Neuronal stem cell (in vitro differentiated cells): ENCODE data around the gene TCF7L2.

ENCODE experiments used
- DNase-seq: peaks from one replicate; pipeline ENCODE4 v3.0.0-alpha.2; 2013; ENCODE audit warnings: low spot score
- H2AFZ ChIP-seq: one replicate; pipeline ENCODE4 v1.6.1; 2013; ENCODE audit warnings: mild to moderate bottlenecking, low read length, inconsistent platforms
- H2AK5ac ChIP-seq: 2 replicates; pipeline ENCODE4 v1.6.1; 2013; ENCODE audit warnings: low read depth, mild to moderate bottlenecking, inconsistent platforms, low read length, moderate library complexity, mixed read lengths
- H2BK120ac ChIP-seq: 2 replicates; pipeline ENCODE4 v1.6.1; 2013; ENCODE audit warnings: low read depth, mild to moderate bottlenecking, inconsistent platforms, low read length, moderate library complexity, mixed read lengths
- H2BK12ac ChIP-seq: one replicate; pipeline ENCODE4 v1.6.1; 2013; ENCODE audit warnings: low read length, inconsistent platforms
- H2BK15ac ChIP-seq: 2 replicates; pipeline ENCODE4 v1.6.1; 2013; ENCODE audit warnings: mild to moderate bottlenecking, low read length, inconsistent platforms, mixed read lengths
- H2BK5ac ChIP-seq: one replicate; pipeline ENCODE4 v1.6.1; 2013; ENCODE audit warnings: inconsistent platforms, mild to moderate bottlenecking, low read length, moderate library complexity
- H3K14ac ChIP-seq: one replicate; pipeline ENCODE4 v1.6.1; 2013; ENCODE audit warnings: low read length, inconsistent platforms
- H3K18ac ChIP-seq: 2 replicates; pipeline ENCODE4 v1.6.1; 2013; ENCODE audit warnings: low read length, inconsistent platforms
- H3K23ac ChIP-seq: 2 replicates; pipeline ENCODE4 v1.6.1; 2013; ENCODE audit warnings: low read depth, mild to moderate bottlenecking, mixed read lengths, low read length, inconsistent platforms; ENCODE audit not compliant: poor library complexity
- H3K27ac ChIP-seq: replicated peaks from 3 replicates; pipeline ENCODE4 v1.5.1; 2013; ENCODE audit warnings: low read length, inconsistent platforms
- H3K27me3 ChIP-seq, 3 experiments: 2 replicates each; pipeline ENCODE4 v1.6.1; 2013; ENCODE audit warnings: low read length in 3 of 3, mild to moderate bottlenecking in 2 of 3, inconsistent platforms in 1 of 3, low read depth in 1 of 3, mixed read lengths in 1 of 3, moderate library complexity in 1 of 3; ENCODE audit not compliant: control insufficient read depth in 3 of 3, insufficient read depth in 3 of 3
- H3K36me3 ChIP-seq, 2 donors: replicated peaks in 1 of 2; 2 replicates each; pipeline ENCODE4 v1.6.1; 2013; ENCODE audit warnings: low read length in 2 of 2; ENCODE audit not compliant: control insufficient read depth in 2 of 2, insufficient read depth in 2 of 2
- H3K4ac ChIP-seq: 2 replicates; pipeline ENCODE4 v1.6.1; 2013; ENCODE audit warnings: inconsistent platforms, mild to moderate bottlenecking, low read length, moderate library complexity
- H3K4me1 ChIP-seq, 2 donors: 1 replicate in 1 of 2; 2 replicates in 1 of 2; pipeline ENCODE4 v1.6.1; 2013; ENCODE audit warnings: low read length in 2 of 2, low read depth in 1 of 2; ENCODE audit not compliant: control insufficient read depth in 2 of 2, insufficient read depth in 1 of 2
- H3K4me2 ChIP-seq: one replicate; pipeline ENCODE4 v1.6.1; 2013; ENCODE audit warnings: mild to moderate bottlenecking, low read length, inconsistent platforms; ENCODE audit not compliant: insufficient read depth, poor library complexity, severe bottlenecking
- H3K4me3 ChIP-seq, 2 donors: 2 replicates each; pipeline ENCODE4 v1.5.1; 2013; ENCODE audit warnings: low read length in 2 of 2, mild to moderate bottlenecking in 2 of 2, inconsistent platforms in 1 of 2, moderate library complexity in 1 of 2
- H3K79me1 ChIP-seq: one replicate; pipeline ENCODE4 v1.6.1; 2013; ENCODE audit warnings: low read depth, mild to moderate bottlenecking, inconsistent platforms, low read length, moderate library complexity
- H3K9ac ChIP-seq: one replicate; pipeline ENCODE4 v1.6.1; 2013; ENCODE audit warnings: mild to moderate bottlenecking, low read depth, low read length, inconsistent platforms; ENCODE audit not compliant: poor library complexity
- H3K9me3 ChIP-seq, 2 donors: replicated peaks in 1 of 2; 2 replicates each; pipeline versions ENCODE3 to v1.6.1; 2013; ENCODE audit warnings: low read length in 2 of 2, mild to moderate bottlenecking in 2 of 2, inconsistent platforms in 1 of 2, low read depth in 1 of 2, mixed read lengths in 1 of 2, moderate library complexity in 1 of 2; ENCODE audit not compliant: control insufficient read depth in 2 of 2, insufficient read depth in 1 of 2
- H4K8ac ChIP-seq: one replicate; pipeline ENCODE4 v1.6.1; 2013; ENCODE audit warnings: low read depth, mild to moderate bottlenecking, inconsistent platforms, low read length, moderate library complexity
- H4K91ac ChIP-seq: one replicate; pipeline ENCODE4 v1.6.1; 2013; ENCODE audit warnings: low read length, low read depth, mild to moderate bottlenecking, inconsistent platforms; ENCODE audit not compliant: poor library complexity
- whole genome bisulfite sequencing, 2 donors: extraction: QIAGEN DNeasy Blood & Tissue Kit; methylation state at CpG; one replicate each; pipeline ENCODE4 v1.1.7; 2013; ENCODE audit warnings: missing lambda C conversion rate in 2 of 2, mixed read lengths in 1 of 2; ENCODE audit not compliant: insufficient read length in 2 of 2, insufficient replicate concordance in 1 of 2; ENCODE audit errors: extremely low coverage in 2 of 2; 5-methylcytosine and 5-hydroxymethylcytosine counted together

The TCF7L2 gene

GRCh38 chr10:112946649-112947048 lies 3.4 kb upstream of the TCF7L2 start:
- WGBS, 2 donors, result no CpG with 5 or more reads among the region's 3 CpGs
- no peaks in the 10 kb centered on the region for H3K9me3 ChIP-seq
- DNase-seq, result no peak
- H3K14ac ChIP-seq, result no peak overlapping the region
- H3K27ac ChIP-seq, result no peak overlapping the region
- no peak overlapping the region for H2BK120ac ChIP-seq
- H2BK15ac ChIP-seq, result peak overlapping the region; percentile 3
- H3K4me1 ChIP-seq, result peaks cover 7% of the 10 kb centered on the region in 2 donors
- no peak overlapping the region for H3K18ac ChIP-seq
- H3K4ac ChIP-seq, result no peak overlapping the region
- no peak overlapping the region for H3K9ac ChIP-seq
- H3K23ac ChIP-seq, result no peak overlapping the region
- H3K79me1 ChIP-seq, result no peaks in the 10 kb centered on the region
- no peak overlapping the region for H4K8ac ChIP-seq
- H3K4me2 ChIP-seq, result no peak overlapping the region
- H3K27me3 ChIP-seq, result no peaks in the 10 kb centered on the region
- no peak overlapping the region for H2BK12ac ChIP-seq
- no peak overlapping the region for H2AFZ ChIP-seq
- H2BK5ac ChIP-seq, result no peak overlapping the region
- no peaks in the 10 kb centered on the region for H3K36me3 ChIP-seq
- H3K4me3 ChIP-seq, result no peak overlapping the region
- H4K91ac ChIP-seq, result no peak overlapping the region
- H2AK5ac ChIP-seq, result no peak overlapping the region

- H2BK5ac ChIP-seq, result no peak overlapping the region
- no CpG with 5 or more reads among the region's 1 CpG for WGBS, 2 donors
Measured at GRCh38 chr10:112948196-112948595, 1.9 kb upstream of the TCF7L2 start.

GRCh38 chr10:112949143-112949823 lies 764 bp upstream of the TCF7L2 start:
- no peak overlapping the region for H3K18ac ChIP-seq
- H3K23ac ChIP-seq, result no peak overlapping the region
- no peak overlapping the region for H2BK120ac ChIP-seq
- no peaks in the 10 kb centered on the region for H3K27me3 ChIP-seq
- no peak overlapping the region for H2BK5ac ChIP-seq
- peaks cover 7 to 11% of the 10 kb centered on the region in 2 donors for H3K4me1 ChIP-seq
- H3K4me2 ChIP-seq, result peak overlapping the region; percentile 22
- no peak overlapping the region for H4K91ac ChIP-seq
- no peak overlapping the region for H2BK12ac ChIP-seq
- H3K4me3 ChIP-seq, result peak overlapping the region in 1 of 2 donors; percentile 42
- H3K9me3 ChIP-seq, result no peaks in the 10 kb centered on the region
- no peak overlapping the region for H3K14ac ChIP-seq
- peak overlapping the region; percentile 74 for H2AFZ ChIP-seq
- H3K79me1 ChIP-seq, result no peaks in the 10 kb centered on the region
- H4K8ac ChIP-seq, result no peak overlapping the region
- no peak overlapping the region for H2BK15ac ChIP-seq
- WGBS, 2 donors, result no CpG with 5 or more reads among the region's 9 CpGs
- DNase-seq, result no peak
- H3K36me3 ChIP-seq, result peaks cover 0 to 8% of the 10 kb centered on the region in 2 donors
- no peak overlapping the region for H3K9ac ChIP-seq
- no peak overlapping the region for H3K4ac ChIP-seq
- peak overlapping the region; percentile 55 for H3K27ac ChIP-seq
- no peak overlapping the region for H2AK5ac ChIP-seq

More at GRCh38 chr10:112948196-112948595, 1.9 kb upstream of the TCF7L2 start:
- no peak overlapping the region for H2BK120ac ChIP-seq
- no peak overlapping the region for H2BK12ac ChIP-seq
- H3K23ac ChIP-seq, result no peak overlapping the region
- H3K4me2 ChIP-seq, result no peak overlapping the region
- no peaks in the 10 kb centered on the region for H3K79me1 ChIP-seq
- no peak overlapping the region for H2BK15ac ChIP-seq
- H3K27ac ChIP-seq, result no peak overlapping the region
- no peak overlapping the region for H3K4ac ChIP-seq
- no peak overlapping the region for H3K18ac ChIP-seq
- H3K27me3 ChIP-seq, result no peaks in the 10 kb centered on the region
- no peak overlapping the region for H4K8ac ChIP-seq
- no peak for DNase-seq
- H3K4me3 ChIP-seq, result no peak overlapping the region
- H3K14ac ChIP-seq, result no peak overlapping the region
- no peak overlapping the region for H2AFZ ChIP-seq
- peaks cover 7% of the 10 kb centered on the region in 2 donors for H3K4me1 ChIP-seq
- no peak overlapping the region for H4K91ac ChIP-seq
- H3K36me3 ChIP-seq, result peaks cover 0 to 5% of the 10 kb centered on the region in 2 donors
- no peak overlapping the region for H3K9ac ChIP-seq
- H2AK5ac ChIP-seq, result no peak overlapping the region
- H3K9me3 ChIP-seq, result no peaks in the 10 kb centered on the region

GRCh38 chr10:112950714-112951358 lies 789 bp downstream of the TCF7L2 start:
- H3K4me3 ChIP-seq, result peak overlapping the region; percentile 62 to 84
- peak overlapping the region; percentile 2 for H2AFZ ChIP-seq
- no peaks in the 10 kb centered on the region for H3K27me3 ChIP-seq
- H2BK120ac ChIP-seq, result peak overlapping the region; percentile 44
- no peak overlapping the region for H3K4ac ChIP-seq
- no peak overlapping the region for H4K91ac ChIP-seq
- peak overlapping the region; percentile 75 for H3K9ac ChIP-seq
- peak overlapping the region; percentile 96 for H2AK5ac ChIP-seq
- no peak overlapping the region for H3K14ac ChIP-seq
- peaks cover 7 to 22% of the 10 kb centered on the region in 2 donors for H3K4me1 ChIP-seq
- H3K23ac ChIP-seq, result no peak overlapping the region
- H3K79me1 ChIP-seq, result no peaks in the 10 kb centered on the region
- no peak overlapping the region for H4K8ac ChIP-seq
- H3K36me3 ChIP-seq, result peaks cover 0 to 8% of the 10 kb centered on the region in 2 donors
- peak overlapping the region; percentile 90 for H3K18ac ChIP-seq
- no peak overlapping the region for H2BK12ac ChIP-seq
- no peak overlapping the region for H2BK15ac ChIP-seq
- H3K9me3 ChIP-seq, result no peaks in the 10 kb centered on the region
- no CpG with 5 or more reads among the region's 56 CpGs for WGBS, 2 donors
- DNase-seq, result no peak
- peak overlapping the region; percentile 99 for H3K27ac ChIP-seq
- H2BK5ac ChIP-seq, result peak overlapping the region; percentile 99
- H3K4me2 ChIP-seq, result peak overlapping the region; percentile 42
